HG02763 (cell line): Measurements from ENCODE around the gene CNST.
"Not testable (repeated sequence)": the region's sequence is repeated elsewhere in the genome, so short reads cannot be mapped to it uniquely, and the experiment has no call there.

Experiments
- ATAC-seq: cut with Tn5 transposase; IDR thresholded peaks from one replicate; pipeline ENCODE4 v1.9.1; 2021; ENCODE audit warnings: mild to moderate bottlenecking, moderate library complexity; ENCODE audit not compliant: unreplicated experiment

The CNST gene

GRCh38 chr1:246583056-246583440 lies 16.8 kb downstream of the CNST start:
- no peak for ATAC-seq

- no peak for ATAC-seq
Observed at GRCh38 chr1:246583448-246584185, 17.4 kb downstream of the CNST start.

GRCh38 chr1:246587032-246587431 lies 20.8 kb downstream of the CNST start:
- ATAC-seq: no peak

- ATAC-seq: no peak
Observed at GRCh38 chr1:246587606-246588005, 21.4 kb downstream of the CNST start.

- no peak for ATAC-seq
Observed at GRCh38 chr1:246588159-246588721, 22.0 kb downstream of the CNST start.

GRCh38 chr1:246589919-246590318 lies 23.7 kb downstream of the CNST start:
- not testable (repeated sequence) for ATAC-seq

- ATAC-seq: peak; percentile 13
Observed at GRCh38 chr1:246591047-246591446, 24.8 kb downstream of the CNST start.

- peak; percentile 98 for ATAC-seq
Observed at GRCh38 chr1:246591504-246591903, 25.2 kb downstream of the CNST start.

- no peak for ATAC-seq
Observed at GRCh38 chr1:246591958-246592357, 25.7 kb downstream of the CNST start.

GRCh38 chr1:246592695-246593094 lies 26.4 kb downstream of the CNST start:
- no peak for ATAC-seq

- ATAC-seq: no peak
Observed at GRCh38 chr1:246595146-246595545, 28.9 kb downstream of the CNST start.

- no peak for ATAC-seq
Observed at GRCh38 chr1:246597340-246597739, 31.1 kb downstream of the CNST start.

- ATAC-seq: no peak
Observed at GRCh38 chr1:246597971-246598370, 31.7 kb downstream of the CNST start.

- no peak for ATAC-seq
Observed at GRCh38 chr1:246599315-246599714, 33.1 kb downstream of the CNST start.

- no peak for ATAC-seq
Observed at GRCh38 chr1:246600579-246600978, 34.3 kb downstream of the CNST start.

- no peak for ATAC-seq
Observed at GRCh38 chr1:246602194-246602593, 35.9 kb downstream of the CNST start.

GRCh38 chr1:246605231-246605630 lies 39.0 kb downstream of the CNST start:
- not testable (repeated sequence) for ATAC-seq

- ATAC-seq: no peak
Observed at GRCh38 chr1:246607462-246607861, 41.2 kb downstream of the CNST start.

GRCh38 chr1:246608616-246609376 lies 42.5 kb downstream of the CNST start:
- no peak for ATAC-seq

- ATAC-seq: no peak
Observed at GRCh38 chr1:246609632-246610031, 43.4 kb downstream of the CNST start.

GRCh38 chr1:246613096-246613758 lies 47.0 kb downstream of the CNST start:
- ATAC-seq: no peak
